Endothelial cell of umbilical vein (primary cell): ENCODE results near the gene TIGD1. TPM values are rescaled to one million over a fixed set of nuclear protein-coding genes. Genes with fewer than 3 reads are reported as not detected.

Experiments used
- BruUV-seq: library from RNA; stranded (reverse); fragments of 400-500 nt; replicated peaks from 2 replicates; lab custom pipeline; 2021; lab: Mats Ljungman, UMichigan
- CTCF ChIA-PET: fragments of 300-600, 350-600 bp; sonication (Branson Sonifier 250); formaldehyde crosslinking; loops from one replicate; lab custom pipeline; 2021; ENCODE audit warnings: antibody characterized with exemption, inconsistent platforms; lab: Charles Lee
- POLR2A ChIA-PET: fragments of 300-600, 350-600 bp; sonication (Branson Sonifier 250); formaldehyde crosslinking; loops from one replicate; lab custom pipeline; 2021; ENCODE audit warnings: antibody characterized with exemption, inconsistent platforms; lab: Charles Lee
- DNase-seq: peaks from one replicate; pipeline ENCODE4 v3.0.0-alpha.2; 2011; ENCODE audit warnings: low read depth, low spot score
- FAIRE-seq: peaks from 2 replicates; lab custom pipeline; 2011; peaks lifted over from hg19 to GRCh38; lab: Jason Lieb, UNC
- H2AFZ ChIP-seq: 2 replicates; pipeline ENCODE4 v1.6.0; 2012; ENCODE audit warnings: low read depth, low read length, control low read depth, inconsistent platforms
- H3K27ac ChIP-seq: 2 replicates; pipeline ENCODE4 v1.5.1; 2011; ENCODE audit warnings: low read depth, mild to moderate bottlenecking, control low read depth, low read length, moderate library complexity; ENCODE audit not compliant: insufficient read depth
- H3K27me3 ChIP-seq, 2 experiments: 2 replicates each; pipeline versions ENCODE4 v1.6.0 to v1.6.1; 2011; ENCODE audit warnings: low read length in 2 of 2, mixed read lengths in 1 of 2; ENCODE audit not compliant: control insufficient read depth in 2 of 2, insufficient read depth in 2 of 2
- H3K36me3 ChIP-seq, 2 experiments: 2 replicates in 1 of 2; 3 replicates in 1 of 2; pipeline ENCODE4 v1.5.1; 2011; ENCODE audit warnings: low read length in 2 of 2, mild to moderate bottlenecking in 1 of 2, moderate library complexity in 1 of 2; ENCODE audit not compliant: control insufficient read depth in 2 of 2, insufficient read depth in 2 of 2; ENCODE audit errors: extremely low read depth in 1 of 2
- H3K4me1 ChIP-seq: 3 replicates; pipeline ENCODE4 v1.5.1; 2011; ENCODE audit warnings: mild to moderate bottlenecking, low read length; ENCODE audit not compliant: control insufficient read depth, insufficient read depth; ENCODE audit errors: extremely low read depth
- H3K4me2 ChIP-seq: 2 replicates; pipeline ENCODE4 v1.6.1; 2011; ENCODE audit warnings: low read length, control low read depth, mixed read lengths; ENCODE audit not compliant: insufficient read depth
- H3K4me3 ChIP-seq, 3 experiments: fragments of 200-600 bp in 1 of 3; sonication (generic), shearing (Covaris generic) in 1 of 3; replicated peaks in 1 of 3; 2 replicates each; pipeline ENCODE4 v1.5.1; 2011 to 2016; ENCODE audit warnings: control low read depth in 3 of 3, low read length in 3 of 3, mild to moderate bottlenecking in 2 of 3, inconsistent platforms in 1 of 3, low read depth in 1 of 3, moderate library complexity in 1 of 3; ENCODE audit not compliant: insufficient read depth in 1 of 3
- H3K79me2 ChIP-seq: 2 replicates; pipeline ENCODE4 v1.6.0; 2012; ENCODE audit warnings: low read length, inconsistent platforms; ENCODE audit not compliant: control insufficient read depth, insufficient read depth
- H3K9ac ChIP-seq: replicated peaks from 2 replicates; pipeline ENCODE3; 2011; ENCODE audit warnings: low read length, control low read depth; ENCODE audit not compliant: insufficient read depth; ENCODE audit errors: extremely low read depth
- H3K9me1 ChIP-seq: replicated peaks from 3 replicates; pipeline ENCODE4 v1.6.0; 2011; ENCODE audit warnings: mild to moderate bottlenecking, low read length; ENCODE audit not compliant: control insufficient read depth, insufficient read depth; ENCODE audit errors: extremely low read depth
- H3K9me3 ChIP-seq: replicated peaks from 2 replicates; pipeline ENCODE4 v1.5.1; 2012; ENCODE audit warnings: low read length, inconsistent platforms; ENCODE audit not compliant: control insufficient read depth, insufficient read depth
- H4K20me1 ChIP-seq: replicated peaks from 2 replicates; pipeline ENCODE3; 2011; ENCODE audit warnings: mild to moderate bottlenecking, low read length; ENCODE audit not compliant: control insufficient read depth, insufficient read depth; ENCODE audit errors: extremely low read depth
- EZH2 ChIP-seq: IDR thresholded peaks from 2 replicates; pipeline ENCODE4 v1.6.1; 2012; ENCODE audit warnings: borderline replicate concordance, low read depth, mild to moderate bottlenecking, moderate library complexity, low read length, inconsistent platforms; ENCODE audit not compliant: severe bottlenecking
- FOS ChIP-seq: IDR thresholded peaks from 2 replicates; pipeline ENCODE4 v1.6.1; 2011; ENCODE audit warnings: mild to moderate bottlenecking, low read length, moderate library complexity, borderline replicate concordance; ENCODE audit not compliant: insufficient read depth
- GATA2 ChIP-seq: IDR thresholded peaks from 2 replicates; pipeline ENCODE4 v1.7.0; 2011; ENCODE audit warnings: low read depth, mild to moderate bottlenecking, moderate library complexity, mixed read lengths, low read length; ENCODE audit not compliant: insufficient read length, insufficient read depth
- JUN ChIP-seq: IDR thresholded peaks from 2 replicates; pipeline ENCODE4 v1.6.1; 2011; ENCODE audit warnings: borderline replicate concordance, low read depth; ENCODE audit not compliant: insufficient read length, insufficient read depth
- MYC ChIP-seq: IDR thresholded peaks from one replicate; pipeline ENCODE4 v1.6.1; 2011; ENCODE audit warnings: mild to moderate bottlenecking, low read depth, low read length
- POLR2A ChIP-seq: IDR thresholded peaks from 2 replicates; pipeline ENCODE4 v1.6.1; 2012; ENCODE audit warnings: low read depth, mild to moderate bottlenecking, control low read depth, low read length
- POLR2AphosphoS5 ChIP-seq: IDR thresholded peaks from 2 replicates; pipeline ENCODE4 v1.6.1; 2012; ENCODE audit warnings: low read depth, mild to moderate bottlenecking, control low read depth, low read length, moderate library complexity; ENCODE audit not compliant: insufficient read depth
- dilution Hi-C: fragments of 300-500 bp; cut with MboI; formaldehyde crosslinking; loops from one replicate; pipeline ENCODE4 v1.15.0; 2019; ENCODE audit warnings: low sequenced_read_pairs; ENCODE audit not compliant: extremely low pct_ligation_motif_present
- intact Hi-C: fragments of 100-400 bp; cut with micrococcal nuclease; formaldehyde crosslinking; loops from one replicate; pipeline ENCODE4 v1.10.0; 2022
- polyA plus RNA-seq, 4 experiments: library from polyadenylated mRNA; depleted of rRNA in 3 of 4; stranded (reverse) in 3 of 4; unstranded in 1 of 4; fragments of >200 nt; gene quantifications; 2 replicates each; pipeline versions ENCODE4 v1.2.1 to v1.2.3, GENCODE V29; 2011 to 2012; ENCODE audit warnings: missing spikeins in 1 of 4
- total RNA-seq: library from RNA; stranded (reverse); gene quantifications from 2 replicates; pipeline ENCODE4 v1.2.3, GENCODE V29; 2021
- TF ChIP-seq, protein P1 (sequence below), 2 donors: IDR thresholded peaks; 1 replicate in 1 of 2; 2 replicates in 1 of 2; pipeline ENCODE4 v1.5.1; 2011; ENCODE audit warnings: low read length in 2 of 2, mild to moderate bottlenecking in 2 of 2, moderate library complexity in 2 of 2, control low read depth in 1 of 2, inconsistent platforms in 1 of 2, low read depth in 1 of 2; ENCODE audit not compliant: insufficient read depth in 1 of 2; ENCODE audit errors: extremely low read depth in 1 of 2
- TF ChIP-seq, protein P2 (sequence below): IDR thresholded peaks from 2 replicates; pipeline ENCODE4 v1.6.1; 2011; ENCODE audit not compliant: insufficient read depth, insufficient read length

The TIGD1 gene
- total and polyA plus RNA-seq, 2 donors (not counting 3 experiments of a cell fraction or from before 2014, with no cell fraction given), result 1.6 to 3.3 TPM

DNA sequence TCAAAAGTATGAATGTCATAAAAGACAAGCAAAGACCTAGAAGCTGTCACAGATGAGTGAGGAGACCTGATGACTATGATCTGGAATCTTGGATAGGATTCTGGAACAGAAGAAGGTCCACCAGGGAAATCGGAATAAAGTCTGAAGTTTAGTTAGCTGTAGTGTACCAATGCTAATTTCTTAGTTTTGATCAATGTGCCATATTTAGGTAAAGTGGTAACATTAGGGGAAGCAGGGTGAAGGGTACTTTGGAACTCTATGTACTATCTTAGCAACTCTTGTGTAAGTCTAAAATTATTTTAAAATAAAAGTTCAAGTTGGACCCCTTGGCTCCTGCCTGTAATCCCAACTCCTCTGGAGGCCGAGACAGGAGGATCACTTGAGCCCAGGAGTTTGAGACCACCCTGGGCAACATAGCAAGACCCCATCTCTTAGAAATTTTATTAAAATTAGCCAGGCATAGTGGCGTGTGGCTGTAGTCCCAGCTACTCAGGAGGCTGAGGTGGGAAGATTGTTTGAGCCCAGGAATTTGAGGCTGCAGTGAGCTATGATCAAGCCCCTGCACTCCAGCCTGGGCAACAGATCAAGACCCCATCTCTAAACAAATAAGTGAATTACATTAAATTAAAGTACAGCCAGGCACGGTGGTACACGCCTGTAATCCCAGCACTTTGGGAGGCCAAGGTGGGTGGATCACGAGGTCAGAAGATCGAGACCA lies 47.2 kb upstream of the TIGD1 start:
- peaks cover 8% of the 10 kb centered on the region for H3K4me1 ChIP-seq
- no peaks in the 10 kb centered on the region for H4K20me1 ChIP-seq
- H3K79me2 ChIP-seq, result no peaks in the 10 kb centered on the region
- no peak overlapping the region for H3K27ac ChIP-seq
- no peaks in the 10 kb centered on the region for H3K9me1 ChIP-seq
- H3K36me3 ChIP-seq, result no peaks in the 10 kb centered on the region
- BruUV-seq, result no TSS peak
- TF ChIP-seq, protein P1, sequence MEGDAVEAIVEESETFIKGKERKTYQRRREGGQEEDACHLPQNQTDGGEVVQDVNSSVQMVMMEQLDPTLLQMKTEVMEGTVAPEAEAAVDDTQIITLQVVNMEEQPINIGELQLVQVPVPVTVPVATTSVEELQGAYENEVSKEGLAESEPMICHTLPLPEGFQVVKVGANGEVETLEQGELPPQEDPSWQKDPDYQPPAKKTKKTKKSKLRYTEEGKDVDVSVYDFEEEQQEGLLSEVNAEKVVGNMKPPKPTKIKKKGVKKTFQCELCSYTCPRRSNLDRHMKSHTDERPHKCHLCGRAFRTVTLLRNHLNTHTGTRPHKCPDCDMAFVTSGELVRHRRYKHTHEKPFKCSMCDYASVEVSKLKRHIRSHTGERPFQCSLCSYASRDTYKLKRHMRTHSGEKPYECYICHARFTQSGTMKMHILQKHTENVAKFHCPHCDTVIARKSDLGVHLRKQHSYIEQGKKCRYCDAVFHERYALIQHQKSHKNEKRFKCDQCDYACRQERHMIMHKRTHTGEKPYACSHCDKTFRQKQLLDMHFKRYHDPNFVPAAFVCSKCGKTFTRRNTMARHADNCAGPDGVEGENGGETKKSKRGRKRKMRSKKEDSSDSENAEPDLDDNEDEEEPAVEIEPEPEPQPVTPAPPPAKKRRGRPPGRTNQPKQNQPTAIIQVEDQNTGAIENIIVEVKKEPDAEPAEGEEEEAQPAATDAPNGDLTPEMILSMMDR (IDR thresholded peaks at IDR 0.05; ENCODE audit: extremely low read depth in 1 of 2, insufficient read depth in 1 of 2, low read depth in 1 of 2, low read length in 2 of 2), result no peak
- TF ChIP-seq, protein P2, sequence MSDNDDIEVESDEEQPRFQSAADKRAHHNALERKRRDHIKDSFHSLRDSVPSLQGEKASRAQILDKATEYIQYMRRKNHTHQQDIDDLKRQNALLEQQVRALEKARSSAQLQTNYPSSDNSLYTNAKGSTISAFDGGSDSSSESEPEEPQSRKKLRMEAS, result no peak
- TF ChIP-seq MYC (no peak), GATA2 (no peak), FOS (no peak), EZH2 (no peak), JUN (no peak), POLR2A (no peak), POLR2AphosphoS5 (no peak)
- intact Hi-C loops (no loop called here), dilution Hi-C loops (no loop called here)
- no peak overlapping the region for H2AFZ ChIP-seq
- H3K27me3 ChIP-seq, result no peaks in the 10 kb centered on the region
- no peak overlapping the region for H3K4me3 ChIP-seq
- no peak overlapping the region for H3K4me2 ChIP-seq
- DNase-seq (no peak), FAIRE-seq (no peak)
- POLR2A ChIA-PET, result no interaction called here
- no peaks in the 10 kb centered on the region for H3K9me3 ChIP-seq
- CTCF ChIA-PET, result no interaction called here
- no peak overlapping the region for H3K9ac ChIP-seq
